Measurements from ENCODE around the gene CCDC192. TPM values are rescaled to one million over a fixed set of nuclear protein-coding genes. Genes with fewer than 3 reads are reported as not detected.
A peak's percentile ranks its signal among the peaks of the same experiment; 100 is the strongest.
"Not testable (repeated sequence)": the region's sequence is repeated elsewhere in the genome, so short reads cannot be mapped to it uniquely, and the experiment has no call there.

The CCDC192 gene
- total RNA-seq, 1 donor from 2014 or later: 2.1 TPM

- Mint-ChIP-seq H3K27ac (no peak overlapping the region), H3K9me3 (peaks cover 50% of the 10 kb centered on the region), H3K4me3 (no peak overlapping the region), H3K36me3 (peaks cover 5% of the 10 kb centered on the region), H3K27me3 (ENCODE audit: low read depth) (no peaks in the 10 kb centered on the region), H3K4me1 (no peaks in the 10 kb centered on the region)
- DNase-seq (ENCODE audit: low spot score in 2 of 2, unreplicated experiment in 2 of 2): no peak
- no peak for TF ChIP-seq CTCF (IDR thresholded peaks at IDR 0.05; ENCODE audit: unreplicated experiment)
Measured at GRCh38 chr5:127718181-127718580, 15.0 kb downstream of the CCDC192 start.

GRCh38 chr5:127723571-127723970, 20.4 kb downstream of the CCDC192 start:
- no peaks in the 10 kb centered on the region for H3K27me3 Mint-ChIP-seq (ENCODE audit: low read depth)
- peaks cover 42% of the 10 kb centered on the region for H3K9me3 Mint-ChIP-seq
- no peak overlapping the region for H3K4me3 Mint-ChIP-seq
- DNase-seq (ENCODE audit: low spot score in 2 of 2, unreplicated experiment in 2 of 2): no peak
- TF ChIP-seq CTCF (IDR thresholded peaks at IDR 0.05; ENCODE audit: unreplicated experiment): no peak
- peaks cover 10% of the 10 kb centered on the region for H3K36me3 Mint-ChIP-seq
- H3K4me1 Mint-ChIP-seq: peaks cover 6% of the 10 kb centered on the region
- no peak overlapping the region for H3K27ac Mint-ChIP-seq

GRCh38 chr5:127725673-127726072, 22.5 kb downstream of the CCDC192 start:
- Mint-ChIP-seq H3K4me3 (no peak overlapping the region), H3K36me3 (peaks cover 10% of the 10 kb centered on the region), H3K27me3 (ENCODE audit: low read depth) (no peaks in the 10 kb centered on the region), H3K4me1 (peaks cover 6% of the 10 kb centered on the region), H3K27ac (no peak overlapping the region), H3K9me3 (peaks cover 43% of the 10 kb centered on the region)
- no peak for DNase-seq (ENCODE audit: low spot score in 2 of 2, unreplicated experiment in 2 of 2)
- TF ChIP-seq CTCF (IDR thresholded peaks at IDR 0.05; ENCODE audit: unreplicated experiment): no peak

GRCh38 chr5:127732963-127733362, 29.8 kb downstream of the CCDC192 start:
- no peak for DNase-seq (ENCODE audit: low spot score in 2 of 2, unreplicated experiment in 2 of 2)
- Mint-ChIP-seq H3K9me3 (peaks cover 34% of the 10 kb centered on the region), H3K4me1 (no peaks in the 10 kb centered on the region), H3K4me3 (no peak overlapping the region), H3K27me3 (ENCODE audit: low read depth) (no peaks in the 10 kb centered on the region), H3K36me3 (no peaks in the 10 kb centered on the region), H3K27ac (no peak overlapping the region)
- no peak for TF ChIP-seq CTCF (IDR thresholded peaks at IDR 0.05; ENCODE audit: unreplicated experiment)

- H3K27ac Mint-ChIP-seq: peak overlapping the region; percentile 79
- H3K27me3 Mint-ChIP-seq (ENCODE audit: low read depth); H3K36me3 Mint-ChIP-seq; H3K4me1 Mint-ChIP-seq; H3K9me3 Mint-ChIP-seq: not testable (repeated sequence)
- H3K4me3 Mint-ChIP-seq: peak overlapping the region; percentile 79
- DNase-seq (ENCODE audit: low spot score in 2 of 2, unreplicated experiment in 2 of 2): peak in 1 of 2 experiments; percentile 50
Measured at GRCh38 chr5:127739348-127739747, 36.2 kb downstream of the CCDC192 start.

- Mint-ChIP-seq H3K36me3 (peaks cover 2% of the 10 kb centered on the region), H3K4me3 (peak overlapping the region; percentile 79), H3K4me1 (peaks cover 6% of the 10 kb centered on the region), H3K27me3 (ENCODE audit: low read depth) (no peaks in the 10 kb centered on the region), H3K9me3 (peaks cover 4% of the 10 kb centered on the region), H3K27ac (peak overlapping the region; percentile 79)
- DNase-seq (ENCODE audit: low spot score in 2 of 2, unreplicated experiment in 2 of 2): no peak
- no peak for TF ChIP-seq CTCF (IDR thresholded peaks at IDR 0.05; ENCODE audit: unreplicated experiment)
Measured at GRCh38 chr5:127739807-127740384, 36.7 kb downstream of the CCDC192 start.

Measured in mesothelial cell of epicardium (in vitro differentiated cells).